H9 (cell line): ENCODE data around the gene APOL1. TPM values are rescaled to one million over a fixed set of nuclear protein-coding genes. Genes with fewer than 3 reads are reported as not detected.

Experiments
- DNase-seq: peaks from one replicate; pipeline ENCODE4 v3.0.0-alpha.2; 2017
- H2AFZ ChIP-seq: one replicate; pipeline ENCODE4 v1.6.1; 2013; ENCODE audit warnings: mild to moderate bottlenecking, low read length, control low read depth, moderate library complexity
- H2AK5ac ChIP-seq: 2 replicates; pipeline ENCODE4 v1.6.1; 2013; ENCODE audit warnings: low read length, control low read depth, mixed read lengths; ENCODE audit not compliant: insufficient read length
- H2BK120ac ChIP-seq: one replicate; pipeline ENCODE4 v1.6.1; 2013; ENCODE audit warnings: low read depth, mild to moderate bottlenecking, low read length, control low read depth, inconsistent platforms; ENCODE audit not compliant: poor library complexity, severe bottlenecking
- H2BK12ac ChIP-seq: 2 replicates; pipeline ENCODE4 v1.6.1; 2013; ENCODE audit warnings: low read length, control low read depth, mixed read lengths, low read depth; ENCODE audit not compliant: insufficient read length
- H2BK15ac ChIP-seq: 2 replicates; pipeline ENCODE4 v1.6.1; 2013; ENCODE audit warnings: low read depth, low read length, control low read depth
- H2BK20ac ChIP-seq: one replicate; pipeline ENCODE4 v1.6.1; 2013; ENCODE audit warnings: low read depth, mild to moderate bottlenecking, low read length, control low read depth, inconsistent platforms; ENCODE audit not compliant: poor library complexity, severe bottlenecking
- H2BK5ac ChIP-seq: 2 replicates; pipeline ENCODE4 v1.6.1; 2013; ENCODE audit warnings: low read length, control low read depth, mixed read lengths; ENCODE audit not compliant: insufficient read length
- H3K14ac ChIP-seq: 2 replicates; pipeline ENCODE4 v1.6.1; 2013; ENCODE audit warnings: low read length, control low read depth; ENCODE audit not compliant: insufficient read depth
- H3K18ac ChIP-seq: 2 replicates; pipeline ENCODE4 v1.6.1; 2013; ENCODE audit warnings: low read depth, mild to moderate bottlenecking, mixed read lengths, low read length, control low read depth; ENCODE audit not compliant: insufficient read length
- H3K23ac ChIP-seq: 2 replicates; pipeline ENCODE4 v1.6.1; 2013; ENCODE audit warnings: low read length, control low read depth, mixed read lengths, low read depth; ENCODE audit not compliant: insufficient read length
- H3K23me2 ChIP-seq: 2 replicates; pipeline ENCODE4 v1.6.1; 2013; ENCODE audit warnings: low read depth, mild to moderate bottlenecking, mixed read lengths, low read length, control low read depth; ENCODE audit not compliant: insufficient read length, poor library complexity, severe bottlenecking
- H3K27ac ChIP-seq: 2 replicates; pipeline ENCODE4 v1.5.1; 2013; ENCODE audit warnings: low read length, control low read depth, mixed read lengths, low read depth; ENCODE audit not compliant: insufficient read length
- H3K27me3 ChIP-seq: 2 replicates; pipeline ENCODE4 v1.6.1; 2013; ENCODE audit warnings: low read length, control low read depth, inconsistent platforms; ENCODE audit not compliant: insufficient read depth
- H3K4ac ChIP-seq: 2 replicates; pipeline ENCODE4 v1.6.1; 2013; ENCODE audit warnings: low read depth, mild to moderate bottlenecking, control low read depth, inconsistent platforms, low read length, moderate library complexity
- H3K4me1 ChIP-seq: 2 replicates; pipeline ENCODE4 v1.6.1; 2013; ENCODE audit warnings: low read length, control low read depth, inconsistent platforms; ENCODE audit not compliant: insufficient read depth
- H3K4me2 ChIP-seq: 2 replicates; pipeline ENCODE4 v1.6.1; 2013; ENCODE audit warnings: low read length, control low read depth, mixed read lengths; ENCODE audit not compliant: insufficient read length, insufficient read depth
- H3K56ac ChIP-seq: 2 replicates; pipeline ENCODE4 v1.6.1; 2013; ENCODE audit warnings: low read depth, mild to moderate bottlenecking, mixed read lengths, low read length, control low read depth; ENCODE audit not compliant: insufficient read length
- H3K79me1 ChIP-seq: 2 replicates; pipeline ENCODE4 v1.6.1; 2013; ENCODE audit warnings: low read depth, mild to moderate bottlenecking, moderate library complexity, low read length, control low read depth, inconsistent platforms; ENCODE audit not compliant: insufficient read depth, poor library complexity, severe bottlenecking
- H3K79me2 ChIP-seq: 2 replicates; pipeline ENCODE4 v1.6.1; 2013; ENCODE audit warnings: low read length, control low read depth, inconsistent platforms; ENCODE audit not compliant: insufficient read depth
- H3K9ac ChIP-seq: 2 replicates; pipeline ENCODE4 v1.6.1; 2013; ENCODE audit warnings: low read length, control low read depth, mixed read lengths; ENCODE audit not compliant: insufficient read length; ENCODE audit errors: extremely low read depth
- H3K9me3 ChIP-seq: one replicate; pipeline ENCODE4 v1.6.1; 2013; ENCODE audit warnings: low read depth, low read length, inconsistent platforms; ENCODE audit not compliant: control insufficient read depth
- H3T11ph ChIP-seq: one replicate; pipeline ENCODE4 v1.6.1; 2013; ENCODE audit warnings: mild to moderate bottlenecking, low read length, control low read depth, inconsistent platforms
- H4K20me1 ChIP-seq: one replicate; pipeline ENCODE4 v1.6.1; 2013; ENCODE audit not compliant: control insufficient read depth, insufficient read length, insufficient read depth
- H4K5ac ChIP-seq: 2 replicates; pipeline ENCODE4 v1.6.1; 2013; ENCODE audit warnings: low read depth, mild to moderate bottlenecking, mixed read lengths, low read length, control low read depth; ENCODE audit not compliant: insufficient read length
- H4K8ac ChIP-seq: replicated peaks from 2 replicates; pipeline ENCODE4 v1.6.1; 2013; ENCODE audit warnings: low read length, control low read depth, mixed read lengths, low read depth; ENCODE audit not compliant: insufficient read length
- H4K91ac ChIP-seq: 2 replicates; pipeline ENCODE4 v1.6.1; 2013; ENCODE audit warnings: low read depth, mild to moderate bottlenecking, moderate library complexity, mixed read lengths, low read length, control low read depth; ENCODE audit not compliant: insufficient read length
- H3K27ac Mint-ChIP-seq, 3 experiments: 2 replicates in 2 of 3; 3 replicates in 1 of 3; pipeline ENCODE4 v1.8.0; 2020 to 2021; ENCODE audit warnings: mixed read lengths in 3 of 3, mild to moderate bottlenecking in 1 of 3, moderate library complexity in 1 of 3
- H3K27me3 Mint-ChIP-seq: 2 replicates; pipeline ENCODE4 v1.8.0; 2021; ENCODE audit warnings: low read depth, mild to moderate bottlenecking, moderate library complexity, mixed read lengths
- H3K36me3 Mint-ChIP-seq, 3 experiments: 2 replicates in 2 of 3; 3 replicates in 1 of 3; pipeline ENCODE4 v1.8.0; 2020 to 2021; ENCODE audit warnings: low read depth in 3 of 3, mixed read lengths in 3 of 3; ENCODE audit not compliant: insufficient read depth in 1 of 3
- H3K4me1 Mint-ChIP-seq, 2 experiments: 2 replicates each; pipeline ENCODE4 v1.8.0; 2020; ENCODE audit warnings: mixed read lengths in 2 of 2
- H3K4me3 Mint-ChIP-seq, 2 experiments: 2 replicates in 1 of 2; 3 replicates in 1 of 2; pipeline ENCODE4 v1.8.0; 2020 to 2021; ENCODE audit warnings: mild to moderate bottlenecking in 2 of 2, mixed read lengths in 2 of 2, moderate library complexity in 1 of 2
- H3K9me3 Mint-ChIP-seq, 2 experiments: 2 replicates in 1 of 2; 3 replicates in 1 of 2; pipeline ENCODE4 v1.8.0; 2020; ENCODE audit warnings: mild to moderate bottlenecking in 2 of 2, mixed read lengths in 2 of 2, moderate library complexity in 1 of 2
- WGBS: extraction: QIAGEN DNeasy Blood & Tissue Kit; methylation state at CpG from one replicate; pipeline ENCODE4 v1.1.7; 2013; ENCODE audit warnings: missing lambda C conversion rate, low lambda C conversion rate, mixed read lengths; ENCODE audit not compliant: insufficient read length; ENCODE audit errors: extremely low coverage; 5-methylcytosine and 5-hydroxymethylcytosine counted together
- total RNA-seq: library from RNA; stranded (reverse); gene quantifications from 2 replicates; pipeline ENCODE4 v1.2.1, GENCODE V29; 2021
- TF ChIP-seq, protein P1 (sequence below): fragments of 200-600 bp; sonication (generic); conservative IDR thresholded peaks from 3 replicates; pipeline ENCODE4 v1.8.0; 2021; ENCODE audit warnings: antibody characterized with exemption, mild to moderate bottlenecking

The APOL1 gene
- total RNA-seq, 1 experiment from 2014 or later, result not detected

DNA sequence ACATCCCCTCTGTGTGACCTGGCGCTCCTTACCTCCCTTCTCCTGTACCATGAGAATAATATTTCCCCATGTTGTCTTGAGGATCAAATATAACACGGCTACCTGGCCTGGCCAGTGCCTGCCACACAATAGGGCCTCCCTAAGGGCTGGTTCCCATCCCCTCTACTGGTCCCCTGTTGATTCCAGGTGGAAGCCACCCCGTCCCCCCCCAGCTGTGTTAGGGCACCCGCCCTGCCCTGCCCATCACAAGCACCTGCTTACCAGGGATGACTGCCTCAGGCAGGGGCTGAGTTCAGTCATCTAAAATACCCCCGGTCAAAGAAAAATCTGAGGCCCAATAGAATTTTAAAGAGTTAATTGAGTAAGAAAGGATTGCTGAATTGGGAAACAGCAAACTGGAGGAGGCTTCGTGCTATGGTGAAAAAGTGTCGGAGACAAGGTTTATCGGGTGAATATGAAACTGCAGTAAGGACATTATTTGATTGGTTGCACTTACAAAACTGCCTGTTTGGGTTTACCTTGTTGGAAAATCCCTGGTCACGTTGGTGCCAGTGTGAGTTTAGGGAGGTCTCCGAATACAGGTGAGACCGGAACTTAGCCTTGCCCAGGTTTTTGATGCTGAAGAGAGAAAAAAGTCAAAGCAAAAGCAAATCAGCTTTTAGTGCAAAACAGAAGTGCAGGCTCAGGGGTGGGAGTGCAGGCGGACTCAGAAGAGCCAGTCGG is 5.2 kb downstream of the APOL1 start:
- Histone ChIP-seq H3K4ac (no peak overlapping the region), H2BK120ac (no peak overlapping the region), H2BK20ac (no peak overlapping the region), H3K9ac (no peak overlapping the region), H2BK15ac (no peak overlapping the region), H3K27ac (no peak overlapping the region), H3K18ac (peak overlapping the region; percentile 81), H3K23ac (no peak overlapping the region), H4K20me1 (no peaks in the 10 kb centered on the region), H3K9me3 (no peaks in the 10 kb centered on the region), H3K23me2 (no peaks in the 10 kb centered on the region), H2AK5ac (no peak overlapping the region), H3K79me2 (no peaks in the 10 kb centered on the region), H2BK12ac (peak overlapping the region; percentile 42), H4K91ac (no peak overlapping the region), H4K5ac (no peak overlapping the region), H2BK5ac (no peak overlapping the region), H3T11ph (no peak overlapping the region), H4K8ac (no peak overlapping the region), H3K27me3 (no peaks in the 10 kb centered on the region), H2AFZ (no peak overlapping the region), H3K79me1 (no peaks in the 10 kb centered on the region), H3K56ac (no peak overlapping the region), H3K14ac (no peak overlapping the region), H3K4me2 (no peak overlapping the region), H3K4me1 (no peaks in the 10 kb centered on the region; the same call in 1 of the 2 replicates)
- H3K4me1 Mint-ChIP-seq, result peaks cover 38 to 40% of the 10 kb centered on the region in 2 experiments
- no peaks in the 10 kb centered on the region for H3K36me3 Mint-ChIP-seq
- WGBS, result no CpG with 5 or more reads among the region's 13 CpGs
- H3K27me3 Mint-ChIP-seq, result peaks cover 1% of the 10 kb centered on the region
- TF ChIP-seq, protein P1, sequence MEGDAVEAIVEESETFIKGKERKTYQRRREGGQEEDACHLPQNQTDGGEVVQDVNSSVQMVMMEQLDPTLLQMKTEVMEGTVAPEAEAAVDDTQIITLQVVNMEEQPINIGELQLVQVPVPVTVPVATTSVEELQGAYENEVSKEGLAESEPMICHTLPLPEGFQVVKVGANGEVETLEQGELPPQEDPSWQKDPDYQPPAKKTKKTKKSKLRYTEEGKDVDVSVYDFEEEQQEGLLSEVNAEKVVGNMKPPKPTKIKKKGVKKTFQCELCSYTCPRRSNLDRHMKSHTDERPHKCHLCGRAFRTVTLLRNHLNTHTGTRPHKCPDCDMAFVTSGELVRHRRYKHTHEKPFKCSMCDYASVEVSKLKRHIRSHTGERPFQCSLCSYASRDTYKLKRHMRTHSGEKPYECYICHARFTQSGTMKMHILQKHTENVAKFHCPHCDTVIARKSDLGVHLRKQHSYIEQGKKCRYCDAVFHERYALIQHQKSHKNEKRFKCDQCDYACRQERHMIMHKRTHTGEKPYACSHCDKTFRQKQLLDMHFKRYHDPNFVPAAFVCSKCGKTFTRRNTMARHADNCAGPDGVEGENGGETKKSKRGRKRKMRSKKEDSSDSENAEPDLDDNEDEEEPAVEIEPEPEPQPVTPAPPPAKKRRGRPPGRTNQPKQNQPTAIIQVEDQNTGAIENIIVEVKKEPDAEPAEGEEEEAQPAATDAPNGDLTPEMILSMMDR, result no peak
- DNase-seq, result peak; percentile 18
- H3K9me3 Mint-ChIP-seq, result no peaks in the 10 kb centered on the region
- H3K27ac Mint-ChIP-seq, result peak overlapping the region; percentile 84 to 98 (median 96)
- peak overlapping the region in 1 of 2 experiments; percentile 2; a peak in 1 of 5 replicates for H3K4me3 Mint-ChIP-seq
